Measurements from ENCODE around the gene SLC37A1.
A peak's percentile ranks its signal among the peaks of the same experiment; 100 is the strongest.

SLC37A1 gene

DNA sequence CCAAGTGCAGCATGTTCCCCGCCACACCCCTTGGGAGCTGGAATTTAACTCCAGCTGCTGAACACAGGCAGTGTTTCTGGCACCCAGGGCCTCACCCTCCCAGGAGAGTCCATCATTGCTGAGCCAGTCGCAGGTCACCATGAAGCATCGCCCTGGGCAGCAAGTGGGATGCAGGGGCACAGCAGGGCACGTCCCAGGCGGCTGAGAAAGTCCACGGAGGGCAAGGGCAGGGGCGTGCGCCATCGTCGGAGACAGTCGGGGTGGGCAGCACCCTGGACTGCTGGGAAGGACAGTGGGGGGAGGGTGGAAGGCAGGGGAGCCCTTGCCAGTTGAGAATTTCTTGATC, 70.6 kb downstream of the SLC37A1 start:
- H3K27ac ChIP-seq: peak overlapping the region; percentile 27; the same call in 1 of the 2 replicates
- TF ChIP-seq, protein P1, sequence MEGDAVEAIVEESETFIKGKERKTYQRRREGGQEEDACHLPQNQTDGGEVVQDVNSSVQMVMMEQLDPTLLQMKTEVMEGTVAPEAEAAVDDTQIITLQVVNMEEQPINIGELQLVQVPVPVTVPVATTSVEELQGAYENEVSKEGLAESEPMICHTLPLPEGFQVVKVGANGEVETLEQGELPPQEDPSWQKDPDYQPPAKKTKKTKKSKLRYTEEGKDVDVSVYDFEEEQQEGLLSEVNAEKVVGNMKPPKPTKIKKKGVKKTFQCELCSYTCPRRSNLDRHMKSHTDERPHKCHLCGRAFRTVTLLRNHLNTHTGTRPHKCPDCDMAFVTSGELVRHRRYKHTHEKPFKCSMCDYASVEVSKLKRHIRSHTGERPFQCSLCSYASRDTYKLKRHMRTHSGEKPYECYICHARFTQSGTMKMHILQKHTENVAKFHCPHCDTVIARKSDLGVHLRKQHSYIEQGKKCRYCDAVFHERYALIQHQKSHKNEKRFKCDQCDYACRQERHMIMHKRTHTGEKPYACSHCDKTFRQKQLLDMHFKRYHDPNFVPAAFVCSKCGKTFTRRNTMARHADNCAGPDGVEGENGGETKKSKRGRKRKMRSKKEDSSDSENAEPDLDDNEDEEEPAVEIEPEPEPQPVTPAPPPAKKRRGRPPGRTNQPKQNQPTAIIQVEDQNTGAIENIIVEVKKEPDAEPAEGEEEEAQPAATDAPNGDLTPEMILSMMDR (conservative IDR thresholded peaks at IDR 0.05): no peak

DNA sequence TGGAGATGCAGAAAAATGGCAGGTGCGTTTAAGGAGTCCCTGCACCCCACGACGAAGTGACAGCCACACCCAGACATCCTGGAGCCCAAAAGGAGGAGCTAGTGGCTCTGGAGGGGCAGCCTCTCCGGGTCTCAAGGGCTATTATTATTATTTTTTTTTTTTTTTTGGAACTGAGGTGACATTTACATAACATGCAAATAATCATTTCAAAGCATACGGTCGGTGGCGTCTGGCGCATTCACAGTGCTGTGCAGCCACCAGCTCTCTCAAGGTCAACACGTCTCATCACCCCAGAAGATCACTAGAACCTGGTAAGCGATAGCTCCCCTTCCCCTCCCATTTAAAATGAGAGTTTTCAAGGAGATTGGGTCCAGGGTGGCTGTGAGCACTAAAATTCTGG, 72.2 kb downstream of the SLC37A1 start:
- TF ChIP-seq, protein P1 (conservative IDR thresholded peaks at IDR 0.05): no peak
- H3K27ac ChIP-seq: no peak overlapping the region

DNA sequence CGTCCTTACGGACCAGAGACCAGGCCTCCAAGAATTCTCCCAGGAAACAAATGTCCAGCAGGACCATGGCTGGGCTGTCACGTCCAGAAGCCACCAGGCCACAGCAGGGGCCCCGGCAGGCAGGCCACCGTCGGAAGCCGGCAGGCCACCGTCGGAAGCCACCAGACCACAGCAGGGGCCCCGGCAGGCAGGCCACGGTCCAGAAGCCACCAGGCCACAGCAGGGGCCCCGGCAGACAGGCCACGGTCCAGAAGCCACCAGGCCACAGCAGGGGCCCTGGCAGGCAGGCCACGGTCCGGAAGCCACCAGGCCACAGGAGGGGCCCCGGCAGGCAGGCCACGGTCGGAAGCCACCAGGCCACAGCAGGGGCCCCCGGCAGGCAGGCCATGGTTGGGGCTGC, 72.8 kb downstream of the SLC37A1 start:
- TF ChIP-seq, protein P1 (conservative IDR thresholded peaks at IDR 0.05): no peak
- H3K27ac ChIP-seq: no peak overlapping the region

DNA sequence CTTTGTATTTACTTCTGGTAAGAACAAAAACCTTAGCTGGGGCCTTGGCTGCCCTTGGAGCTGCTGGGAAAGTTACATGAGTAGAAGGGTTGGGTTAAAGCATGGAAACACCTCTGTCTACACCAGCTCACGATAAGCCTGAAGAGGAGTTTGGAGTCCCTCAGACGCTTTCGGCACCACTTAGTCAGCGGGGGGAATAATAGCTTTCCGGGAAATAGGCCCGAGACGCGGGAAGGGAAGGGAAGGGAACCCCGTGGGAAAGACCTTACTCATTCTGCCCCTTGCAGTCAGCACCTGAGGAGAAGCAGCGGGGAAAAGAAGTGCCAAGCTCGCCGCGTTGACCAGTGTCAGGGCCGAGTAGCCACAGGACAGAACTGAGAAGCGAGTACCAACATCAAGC, 73.4 kb downstream of the SLC37A1 start:
- H3K27ac ChIP-seq: no peak overlapping the region
- TF ChIP-seq, protein P1 (conservative IDR thresholded peaks at IDR 0.05): no peak

DNA sequence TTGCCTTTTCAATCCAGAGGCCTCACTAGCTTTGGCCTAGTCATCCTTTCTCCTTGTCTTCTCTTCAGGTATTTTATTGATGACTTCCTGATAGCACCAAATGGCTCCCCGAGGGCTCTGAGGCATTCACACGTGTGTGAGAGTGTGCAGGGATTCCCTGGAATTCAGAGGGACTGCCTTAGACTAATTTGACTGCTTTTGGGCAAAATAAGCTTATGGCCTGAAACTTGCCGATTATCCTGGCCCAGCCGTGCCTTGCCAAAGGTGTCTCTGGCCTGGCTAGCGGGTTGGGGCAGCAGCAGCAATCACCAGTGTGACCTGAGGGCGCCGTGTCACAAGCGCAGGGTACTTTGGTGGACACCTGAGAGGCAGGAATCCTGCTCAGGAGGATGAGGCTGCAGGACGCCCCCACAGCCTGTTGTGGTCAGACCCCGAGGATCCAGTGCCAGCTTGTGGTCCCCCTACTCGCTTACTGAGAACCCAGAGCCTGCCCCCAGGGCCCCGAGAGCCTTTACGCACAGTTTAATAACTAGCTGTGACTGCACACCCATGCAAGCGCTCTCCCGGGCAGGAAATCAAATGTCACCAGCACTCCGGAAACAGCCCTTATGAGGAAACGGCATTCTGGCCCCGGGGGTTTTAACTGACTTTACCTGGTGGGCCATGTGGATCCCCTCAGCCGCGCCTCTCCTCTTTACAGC, 76.9 kb downstream of the SLC37A1 start:
- TF ChIP-seq, protein P1 (conservative IDR thresholded peaks at IDR 0.05): no peak

DNA sequence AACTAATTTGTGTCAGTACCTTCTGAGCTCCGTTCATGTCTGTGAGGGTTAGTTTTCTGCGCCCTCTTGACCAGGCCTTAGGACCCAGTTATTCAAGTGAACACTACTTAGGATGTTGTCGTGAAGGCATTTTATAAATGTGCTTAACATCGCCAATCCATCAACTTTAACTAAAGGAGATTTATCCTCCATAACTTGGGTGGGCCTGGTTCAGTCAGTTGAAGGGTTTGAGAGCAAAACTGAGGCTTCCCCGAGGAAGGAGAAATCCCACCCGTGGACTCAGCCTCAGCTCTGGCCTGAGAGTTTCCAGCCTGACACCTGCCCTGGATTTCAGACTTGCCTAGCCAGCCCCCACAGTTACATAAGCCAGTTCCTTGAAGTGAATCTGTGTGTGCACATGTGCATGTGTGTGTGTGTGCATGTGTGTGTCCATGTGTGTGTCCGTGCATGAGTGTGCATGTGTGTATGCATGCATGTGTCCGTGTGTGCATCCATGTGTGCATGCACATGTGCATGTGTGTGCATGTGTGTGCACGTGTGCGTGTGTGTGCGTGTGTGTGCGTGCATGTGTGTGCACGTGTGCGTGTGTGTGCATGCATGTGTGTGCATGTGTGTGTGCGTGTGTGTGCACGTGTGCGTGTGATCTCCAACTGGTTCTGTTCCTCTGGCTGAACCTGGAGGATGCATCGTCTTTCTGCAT, 77.7 kb downstream of the SLC37A1 start:
- TF ChIP-seq, protein P1 (conservative IDR thresholded peaks at IDR 0.05): no peak
- H3K27ac ChIP-seq: peak overlapping the region; percentile 95

More for the DNA sequence above, 76.9 kb downstream of the SLC37A1 start:
- H3K27ac ChIP-seq: peak overlapping the region; percentile 95

DNA sequence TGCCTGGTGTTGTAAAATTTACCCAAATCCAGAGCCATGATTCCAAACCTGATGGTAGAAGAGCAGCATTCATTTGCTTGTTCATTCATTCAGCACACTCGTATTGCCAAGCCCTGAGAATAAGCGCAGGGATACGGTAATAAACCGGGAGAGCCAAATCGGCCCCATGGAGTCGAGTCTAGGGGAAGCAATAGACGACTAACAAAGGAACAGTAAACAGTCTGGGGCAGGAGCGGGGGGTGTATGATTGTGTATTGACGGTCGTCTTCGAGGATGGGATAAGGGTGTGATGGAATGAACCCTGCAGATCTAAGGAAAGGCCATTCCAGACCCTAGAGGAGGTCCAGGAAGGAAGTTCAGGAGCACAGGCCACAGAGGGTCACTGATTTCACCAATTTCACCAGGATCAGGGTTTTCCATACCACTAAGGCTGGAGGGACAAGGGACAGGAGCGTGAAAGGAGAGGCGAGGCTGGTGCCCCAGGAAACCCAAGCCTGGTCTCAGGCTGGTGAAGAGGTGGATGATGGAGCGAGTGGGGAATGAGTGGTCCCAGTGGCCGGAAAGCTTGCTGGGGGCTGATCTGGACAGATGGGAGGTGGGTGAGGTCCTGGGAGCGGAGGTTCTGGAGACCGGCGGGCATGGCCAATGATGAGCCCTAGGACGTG, 78.6 kb downstream of the SLC37A1 start:
- TF ChIP-seq, protein P1 (conservative IDR thresholded peaks at IDR 0.05): no peak
- H3K27ac ChIP-seq: peak overlapping the region; percentile 95
